Prostate gland (tissue), 2 donors: ENCODE results near the gene LUC7L. TPM values are rescaled to one million over a fixed set of nuclear protein-coding genes. Genes with fewer than 3 reads are reported as not detected.

Experiments
- DNase-seq: peaks from one replicate; pipeline ENCODE4 v3.0.0-alpha.2; 2019; ENCODE audit warnings: low spot score
- H3K27ac ChIP-seq, 2 donors: fragments of 200-600 bp; sonication (generic); 2 replicates each; pipeline ENCODE4 v1.5.1; 2017 to 2019
- H3K27me3 ChIP-seq: fragments of 200-600 bp; sonication (generic); replicated peaks from 2 replicates; pipeline ENCODE4 v1.5.1; 2019; ENCODE audit not compliant: insufficient read depth
- H3K36me3 ChIP-seq, 2 donors: fragments of 200-600 bp; sonication (generic); 1 replicate in 1 of 2; 2 replicates in 1 of 2; pipeline versions ENCODE4 v1.5.1 to v1.8.1; 2017 to 2019
- H3K4me1 ChIP-seq: fragments of 200-600 bp; sonication (generic); replicated peaks from 2 replicates; pipeline ENCODE4 v1.5.1; 2019
- H3K4me3 ChIP-seq, 2 donors: fragments of 200-600 bp; sonication (generic); 2 replicates each; pipeline ENCODE4 v1.5.1; 2017 to 2019
- H3K9me3 ChIP-seq: fragments of 200-600 bp; sonication (generic); 2 replicates; pipeline ENCODE4 v1.5.1; 2017
- POLR2A ChIP-seq: fragments of 450-650 bp; IDR thresholded peaks from one replicate; pipeline ENCODE4 v1.6.1; 2016; ENCODE audit warnings: antibody characterized with exemption, mild to moderate bottlenecking
- POLR2AphosphoS5 ChIP-seq: sonication (generic); formaldehyde crosslinking; IDR thresholded peaks from one replicate; pipeline ENCODE4 v1.6.1; 2017; ENCODE audit warnings: antibody characterized with exemption
- WGBS: methylation state at CpG from one replicate; pipeline ENCODE4 v1.1.5; 2018; 5-methylcytosine and 5-hydroxymethylcytosine counted together
- intact Hi-C: fragments of 100-400 bp; cut with DNase I; formaldehyde crosslinking; loops from one replicate; pipeline ENCODE4 v1.14.2; 2022
- total RNA-seq, 2 donors: library from RNA; depleted of rRNA; stranded (reverse); fragments of >200 nt; gene quantifications; one replicate each; pipeline ENCODE4 v1.1.0, GENCODE V29; 2016
- TF ChIP-seq, protein P1 (sequence below), 4 experiments: fragments of 200-600 bp in 2 of 4; fragments of 450-650 bp in 2 of 4; sonication (generic) in 2 of 4; IDR thresholded peaks; 1 replicate in 3 of 4; 2 replicates in 1 of 4; pipeline ENCODE4 v1.5.1; 2016 to 2019; ENCODE audit warnings: antibody characterized with exemption in 4 of 4, mild to moderate bottlenecking in 2 of 4, moderate library complexity in 2 of 4

Gene LUC7L
- total RNA-seq, 2 donors from 2014 or later, result 55.1 to 108 TPM

DNA sequence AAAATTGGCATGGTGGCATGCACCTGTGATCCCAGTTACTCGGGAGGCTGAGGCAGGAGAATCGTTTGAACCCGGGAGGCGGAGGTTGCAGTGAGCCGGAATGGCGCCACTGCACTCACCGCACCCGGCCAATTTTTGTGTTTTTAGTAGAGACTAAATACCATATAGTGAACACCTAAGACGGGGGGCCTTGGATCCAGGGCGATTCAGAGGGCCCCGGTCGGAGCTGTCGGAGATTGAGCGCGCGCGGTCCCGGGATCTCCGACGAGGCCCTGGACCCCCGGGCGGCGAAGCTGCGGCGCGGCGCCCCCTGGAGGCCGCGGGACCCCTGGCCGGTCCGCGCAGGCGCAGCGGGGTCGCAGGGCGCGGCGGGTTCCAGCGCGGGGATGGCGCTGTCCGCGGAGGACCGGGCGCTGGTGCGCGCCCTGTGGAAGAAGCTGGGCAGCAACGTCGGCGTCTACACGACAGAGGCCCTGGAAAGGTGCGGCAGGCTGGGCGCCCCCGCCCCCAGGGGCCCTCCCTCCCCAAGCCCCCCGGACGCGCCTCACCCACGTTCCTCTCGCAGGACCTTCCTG, 49.1 kb downstream of the LUC7L start, which contains the start of gene HBQ1:
TSS of gene HBQ1 (plus strand) at position 359 of the 575 bp plus-strand sequence. CDS start at position 387, 28 bp downstream.
- no peak for TF ChIP-seq POLR2A
- TF ChIP-seq, protein P1, sequence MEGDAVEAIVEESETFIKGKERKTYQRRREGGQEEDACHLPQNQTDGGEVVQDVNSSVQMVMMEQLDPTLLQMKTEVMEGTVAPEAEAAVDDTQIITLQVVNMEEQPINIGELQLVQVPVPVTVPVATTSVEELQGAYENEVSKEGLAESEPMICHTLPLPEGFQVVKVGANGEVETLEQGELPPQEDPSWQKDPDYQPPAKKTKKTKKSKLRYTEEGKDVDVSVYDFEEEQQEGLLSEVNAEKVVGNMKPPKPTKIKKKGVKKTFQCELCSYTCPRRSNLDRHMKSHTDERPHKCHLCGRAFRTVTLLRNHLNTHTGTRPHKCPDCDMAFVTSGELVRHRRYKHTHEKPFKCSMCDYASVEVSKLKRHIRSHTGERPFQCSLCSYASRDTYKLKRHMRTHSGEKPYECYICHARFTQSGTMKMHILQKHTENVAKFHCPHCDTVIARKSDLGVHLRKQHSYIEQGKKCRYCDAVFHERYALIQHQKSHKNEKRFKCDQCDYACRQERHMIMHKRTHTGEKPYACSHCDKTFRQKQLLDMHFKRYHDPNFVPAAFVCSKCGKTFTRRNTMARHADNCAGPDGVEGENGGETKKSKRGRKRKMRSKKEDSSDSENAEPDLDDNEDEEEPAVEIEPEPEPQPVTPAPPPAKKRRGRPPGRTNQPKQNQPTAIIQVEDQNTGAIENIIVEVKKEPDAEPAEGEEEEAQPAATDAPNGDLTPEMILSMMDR (IDR thresholded peaks at IDR 0.05), result peak in 1 of 4 experiments; percentile 27
- H3K9me3 ChIP-seq, result no peaks in the 10 kb centered on the region
- no peak within 1 kb of the TSS for H3K27ac ChIP-seq
- WGBS, result 9% methylated on average over 51 of the region's 59 CpGs
- intact Hi-C loops, result no loop called here
- H3K4me1 ChIP-seq, result peaks cover 10% of the 10 kb centered on the region
- peaks cover 6% of the 10 kb centered on the region for H3K27me3 ChIP-seq
- H3K4me3 ChIP-seq, result peak within 1 kb of the TSS; percentile 1 to 19
- H3K36me3 ChIP-seq, result no peaks in the 10 kb centered on the region
- DNase-seq, result no peak

DNA sequence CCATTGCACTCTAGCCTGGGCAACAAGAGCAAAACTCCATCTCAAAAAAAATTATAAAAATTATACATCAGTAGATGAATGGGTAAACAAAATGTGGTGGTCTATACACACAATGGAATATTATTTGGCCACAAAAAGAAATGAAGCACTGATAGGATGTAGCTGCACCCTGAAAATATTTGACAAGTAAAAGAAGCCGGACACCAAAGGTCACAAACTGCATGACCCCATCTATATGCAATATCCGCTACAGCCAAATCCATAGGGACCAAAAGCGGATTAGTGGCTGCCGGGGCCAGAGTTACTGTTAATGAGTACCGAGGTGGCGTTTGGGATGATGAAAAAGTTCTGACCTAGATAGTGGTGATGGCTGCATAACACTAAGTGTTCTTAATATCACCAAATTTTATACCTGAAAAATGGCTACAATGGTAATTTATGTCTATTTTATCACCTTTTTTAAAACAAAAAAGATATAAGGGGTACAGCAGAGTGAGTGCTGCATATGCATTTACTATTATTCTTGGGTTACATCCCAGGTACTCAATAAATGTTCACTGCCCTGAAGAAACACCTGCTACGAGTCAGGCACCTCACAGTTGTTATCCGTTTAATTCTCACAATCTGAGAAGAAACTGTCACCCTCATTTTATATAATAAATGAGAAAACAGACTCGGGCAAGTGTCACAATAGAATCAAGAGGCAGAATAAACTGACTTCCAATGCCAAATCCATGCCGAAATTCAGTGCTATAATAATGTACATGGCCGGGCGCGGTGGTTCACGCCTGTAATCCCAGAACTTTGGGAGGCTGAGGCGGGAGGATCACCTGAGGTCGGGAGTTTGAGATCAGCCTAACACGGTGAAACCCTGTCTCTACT, 49.8 kb downstream of the LUC7L start:
- Histone ChIP-seq H3K27ac (no peak overlapping the region), H3K9me3 (no peaks in the 10 kb centered on the region), H3K4me1 (peaks cover 10% of the 10 kb centered on the region), H3K36me3 (no peaks in the 10 kb centered on the region), H3K4me3 (no peak overlapping the region), H3K27me3 (peaks cover 11% of the 10 kb centered on the region)
- intact Hi-C loops, result loop anchor here (5.0 kb wide), 1 partner anchor 72 kb away; no protein-coding TSS in a partner anchor
- no peak for DNase-seq
- WGBS, result 73% methylated on average over 17 of the region's 17 CpGs
- TF ChIP-seq, protein P1 (IDR thresholded peaks at IDR 0.05), result no peak
- TF ChIP-seq POLR2AphosphoS5 (no peak), POLR2A (no peak)

DNA sequence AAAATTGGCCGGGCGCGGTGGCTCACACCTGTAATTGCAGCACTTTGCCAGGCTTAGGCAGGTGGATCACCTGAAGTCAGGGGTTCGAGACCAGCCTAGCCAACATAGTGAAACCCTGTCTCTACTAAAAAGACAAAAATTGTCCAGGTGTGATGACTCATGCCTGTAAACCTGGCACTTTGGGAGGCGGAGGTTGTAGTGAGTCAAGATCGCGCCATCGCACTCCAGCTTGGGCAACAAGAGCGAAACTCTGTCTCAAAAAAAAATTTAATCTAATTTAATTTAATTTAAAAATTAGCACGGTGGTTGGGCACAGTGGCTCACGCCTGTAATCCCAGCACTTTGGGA, 50.6 kb downstream of the LUC7L start:
- intact Hi-C loops, result loop anchor here (5.0 kb wide), 1 partner anchor 71 kb away; no protein-coding TSS in a partner anchor
- no peak overlapping the region for H3K27ac ChIP-seq
- 81% methylated on average over 11 of the region's 11 CpGs for WGBS
- TF ChIP-seq POLR2AphosphoS5, result no peak
- TF ChIP-seq, protein P1 (IDR thresholded peaks at IDR 0.05), result no peak
- no peak for TF ChIP-seq POLR2A
- no peaks in the 10 kb centered on the region for H3K36me3 ChIP-seq
- H3K4me3 ChIP-seq, result no peak overlapping the region
- peaks cover 11% of the 10 kb centered on the region for H3K27me3 ChIP-seq
- H3K4me1 ChIP-seq, result peaks cover 10% of the 10 kb centered on the region
- H3K9me3 ChIP-seq, result no peaks in the 10 kb centered on the region
- no peak for DNase-seq

DNA sequence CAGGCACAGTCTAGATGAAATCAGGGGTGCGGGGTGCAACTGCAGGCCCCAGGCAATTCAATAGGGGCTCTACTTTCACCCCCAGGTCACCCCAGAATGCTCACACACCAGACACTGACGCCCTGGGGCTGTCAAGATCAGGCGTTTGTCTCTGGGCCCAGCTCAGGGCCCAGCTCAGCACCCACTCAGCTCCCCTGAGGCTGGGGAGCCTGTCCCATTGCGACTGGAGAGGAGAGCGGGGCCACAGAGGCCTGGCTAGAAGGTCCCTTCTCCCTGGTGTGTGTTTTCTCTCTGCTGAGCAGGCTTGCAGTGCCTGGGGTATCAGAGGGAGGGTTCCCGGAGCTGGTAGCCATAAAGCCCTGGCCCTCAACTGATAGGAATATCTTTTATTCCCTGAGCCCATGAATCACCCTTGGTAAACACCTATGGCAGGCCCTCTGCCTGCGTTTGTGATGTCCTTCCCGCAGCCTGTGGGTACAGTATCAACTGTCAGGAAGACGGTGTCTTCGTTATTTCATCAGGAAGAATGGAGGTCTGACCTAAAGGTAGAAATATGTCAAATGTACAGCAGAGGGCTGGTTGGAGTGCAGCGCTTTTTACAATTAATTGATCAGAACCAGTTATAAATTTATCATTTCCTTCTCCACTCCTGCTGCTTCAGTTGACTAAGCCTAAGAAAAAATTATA, 51.1 kb downstream of the LUC7L start:
- H3K4me1 ChIP-seq, result peaks cover 10% of the 10 kb centered on the region

More for the DNA sequence above, 51.1 kb downstream of the LUC7L start:
- Histone ChIP-seq H3K36me3 (no peaks in the 10 kb centered on the region), H3K27me3 (peaks cover 11% of the 10 kb centered on the region), H3K9me3 (no peaks in the 10 kb centered on the region), H3K27ac (no peak overlapping the region), H3K4me3 (no peak overlapping the region)
- TF ChIP-seq POLR2AphosphoS5, result no peak
- TF ChIP-seq POLR2A, result no peak
- TF ChIP-seq, protein P1 (IDR thresholded peaks at IDR 0.05), result no peak
- intact Hi-C loops, result loop anchor here (5.0 kb wide), 1 partner anchor 71 kb away; no protein-coding TSS in a partner anchor
- DNase-seq, result no peak
- WGBS, result 55% methylated on average over 11 of the region's 11 CpGs
